GM18499 (cell line): ENCODE results near the gene LGALS7.

Source experiments
- ATAC-seq: cut with Tn5 transposase; IDR thresholded peaks from one replicate; pipeline ENCODE4 v1.9.1; 2021; ENCODE audit warnings: moderate number of reproducible peaks; ENCODE audit not compliant: insufficient read depth, unreplicated experiment

LGALS7 gene

DNA sequence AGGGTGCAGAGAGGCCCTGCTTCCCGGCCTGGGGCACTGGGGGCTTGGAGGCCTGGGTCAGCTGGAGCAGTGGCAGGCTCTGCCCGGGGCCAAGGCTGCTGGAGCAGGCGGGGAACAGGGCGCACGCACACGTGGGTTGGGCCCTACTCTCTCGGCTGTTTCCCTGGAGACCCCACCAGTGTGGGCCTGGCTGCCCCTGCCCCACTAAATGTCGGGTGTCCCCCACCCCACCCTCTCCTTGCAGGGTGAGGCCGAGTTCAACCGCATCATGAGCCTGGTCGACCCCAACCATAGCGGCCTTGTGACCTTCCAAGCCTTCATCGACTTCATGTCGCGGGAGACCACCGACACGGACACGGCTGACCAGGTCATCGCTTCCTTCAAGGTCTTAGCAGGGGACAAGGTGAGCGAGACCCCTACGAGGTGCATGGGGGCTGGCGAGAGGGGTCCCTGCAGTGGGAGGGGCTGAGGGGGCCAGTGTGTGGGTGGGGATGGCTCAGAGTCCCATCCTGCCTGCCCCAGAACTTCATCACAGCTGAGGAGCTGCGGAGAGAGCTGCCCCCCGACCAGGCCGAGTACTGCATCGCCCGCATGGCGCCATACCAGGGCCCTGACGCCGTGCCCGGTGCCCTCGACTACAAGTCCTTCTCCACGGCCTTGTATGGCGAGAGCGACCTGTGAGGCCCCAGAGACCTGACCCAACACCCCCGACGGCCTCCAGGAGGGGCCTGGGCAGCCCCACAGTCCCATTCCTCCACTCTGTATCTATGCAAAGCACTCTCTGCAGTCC lies 44.4 kb downstream of the LGALS7 start:
- no peak for ATAC-seq

DNA sequence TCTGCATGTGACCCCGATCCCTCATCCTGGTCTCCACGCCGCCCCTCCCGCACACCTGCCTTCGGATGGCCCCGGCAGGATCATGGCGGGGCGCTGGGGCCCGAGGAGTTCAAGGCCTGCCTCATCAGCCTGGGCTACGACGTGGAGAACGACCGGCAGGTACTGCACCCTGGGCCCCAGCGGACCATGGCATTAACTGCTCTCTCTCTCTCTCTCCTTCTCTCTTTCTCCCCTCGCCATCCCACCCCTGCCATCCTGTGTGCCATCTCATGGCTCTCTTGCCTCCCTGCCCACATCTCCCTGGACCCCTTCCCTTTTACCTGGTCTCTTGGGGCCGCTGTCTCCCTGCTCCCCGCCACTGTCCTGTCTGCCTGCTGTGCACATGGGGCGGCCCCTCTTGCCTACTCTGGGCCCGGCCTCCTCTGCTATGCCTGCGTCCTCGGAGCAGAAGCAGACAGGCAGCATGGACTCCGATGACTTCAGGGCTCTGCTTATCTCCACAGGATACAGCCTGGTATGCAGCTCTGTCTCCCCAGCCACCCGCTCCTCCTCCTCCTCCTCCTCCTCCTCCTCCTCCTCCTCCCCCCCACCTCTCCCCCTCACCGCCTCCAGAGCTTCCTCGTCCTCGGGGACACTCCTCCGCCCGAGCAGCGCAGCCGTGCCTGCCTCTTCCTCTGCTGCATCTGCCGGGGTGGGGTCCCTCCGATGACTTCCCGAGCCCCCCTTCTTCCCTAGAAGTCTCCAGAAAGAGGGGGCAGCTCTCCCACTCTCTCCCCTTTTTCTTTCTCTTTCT lies 45.3 kb downstream of the LGALS7 start:
- no peak for ATAC-seq

DNA sequence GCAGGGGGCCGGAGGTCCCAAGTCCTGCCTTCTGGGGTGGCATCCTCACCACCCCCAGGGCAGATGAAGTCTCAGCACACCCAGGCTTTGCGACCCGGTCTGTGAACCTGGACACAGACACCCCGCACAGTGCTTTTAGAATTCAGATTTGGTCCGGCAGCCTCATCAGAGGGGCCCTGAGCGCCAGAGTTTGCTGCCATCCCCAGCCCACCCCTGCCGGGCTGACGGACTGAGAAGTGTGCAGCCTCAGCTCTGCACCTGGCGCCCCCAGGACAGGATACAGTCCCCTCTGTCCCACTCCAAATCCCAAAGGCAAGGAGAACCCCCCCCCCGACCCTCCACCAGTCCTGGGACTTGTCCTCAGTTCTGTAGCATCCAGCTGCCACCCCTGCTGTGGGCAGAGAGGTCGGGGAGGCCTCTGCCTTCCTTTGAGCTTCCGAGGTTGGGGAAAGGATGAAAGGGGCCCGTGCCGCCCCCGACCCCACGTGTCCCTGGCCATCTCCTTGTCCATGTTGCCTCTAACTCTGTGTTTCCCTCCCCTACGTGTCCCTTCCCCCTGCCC lies 45.9 kb downstream of the LGALS7 start:
- ATAC-seq, result no peak

DNA sequence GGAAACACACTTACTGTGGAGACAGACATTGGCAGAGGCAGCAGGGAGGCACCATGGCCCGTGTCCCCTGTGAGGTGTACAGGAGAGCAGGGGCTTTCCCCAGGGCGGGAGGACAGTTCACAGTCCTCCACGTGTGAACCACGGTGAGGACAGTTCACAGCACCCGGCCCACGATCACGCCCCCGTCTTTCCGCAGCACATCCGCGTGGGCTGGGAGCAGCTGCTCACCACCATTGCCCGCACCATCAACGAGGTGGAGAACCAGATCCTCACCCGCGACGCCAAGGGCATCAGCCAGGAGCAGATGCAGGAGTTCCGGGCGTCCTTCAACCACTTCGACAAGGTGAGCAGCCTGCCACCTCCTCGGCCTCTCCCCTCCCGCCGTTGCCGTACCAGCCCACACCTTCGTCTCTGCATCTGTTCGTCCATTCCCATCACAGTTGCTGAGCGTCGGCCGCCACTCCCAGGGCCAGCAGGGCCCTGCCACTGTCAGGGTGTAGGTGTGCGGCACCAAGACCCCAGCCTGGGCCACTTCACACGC lies 46.5 kb downstream of the LGALS7 start:
- ATAC-seq, result no peak

DNA sequence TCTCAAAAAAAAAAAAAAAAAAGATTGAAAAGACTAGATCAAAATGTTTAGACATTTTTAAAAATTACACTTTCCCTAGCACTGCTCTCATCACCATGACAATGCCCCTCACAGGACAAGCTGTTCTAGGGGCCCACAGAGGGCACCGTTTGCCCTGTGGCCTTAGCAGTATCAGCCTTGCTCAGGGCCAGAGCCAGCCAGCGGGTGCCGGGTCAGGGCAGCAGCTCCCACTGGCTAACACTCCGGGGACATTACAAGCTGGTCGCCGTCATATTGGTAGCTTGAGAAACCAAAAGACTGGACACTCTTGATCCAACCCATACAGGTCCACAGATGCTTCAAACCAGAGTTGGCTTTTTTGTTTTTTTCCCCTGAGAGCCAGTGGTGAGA lies 47.0 kb downstream of the LGALS7 start:
- ATAC-seq, result no peak

DNA sequence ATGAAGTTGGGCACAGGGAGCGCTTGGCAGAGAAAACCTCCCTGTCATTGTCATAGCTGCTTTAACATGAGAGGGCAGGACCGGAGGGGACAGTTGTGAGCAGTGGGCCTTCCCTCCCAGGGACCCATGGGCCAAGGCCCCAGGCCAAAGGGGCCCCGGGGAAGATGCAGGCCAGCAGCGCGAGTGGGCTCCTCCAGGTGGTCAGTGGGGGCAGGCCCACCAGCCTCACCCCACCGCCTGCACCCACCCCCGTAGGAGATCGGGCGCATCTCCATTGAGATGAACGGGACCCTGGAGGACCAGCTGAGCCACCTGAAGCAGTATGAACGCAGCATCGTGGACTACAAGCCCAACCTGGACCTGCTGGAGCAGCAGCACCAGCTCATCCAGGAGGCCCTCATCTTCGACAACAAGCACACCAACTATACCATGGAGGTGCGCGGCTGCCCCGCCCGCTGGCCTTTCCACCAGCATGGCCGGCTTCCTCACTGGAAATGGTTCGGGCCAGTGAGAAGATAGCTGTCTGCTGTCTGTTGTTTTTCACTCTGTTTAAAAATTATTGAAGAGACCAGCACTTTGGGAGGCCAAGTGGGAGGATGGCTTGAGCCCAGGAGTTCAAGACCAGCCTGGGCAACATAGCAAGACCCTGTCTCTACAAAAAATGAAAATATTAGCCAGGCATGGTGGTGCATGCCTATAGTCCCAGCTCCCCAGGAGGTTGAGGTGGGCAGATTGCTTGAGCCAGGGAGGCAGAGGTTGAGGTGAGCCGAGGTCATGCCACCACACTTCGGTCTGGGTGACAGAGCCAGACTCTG lies 47.6 kb downstream of the LGALS7 start:
- ATAC-seq, result no peak

DNA sequence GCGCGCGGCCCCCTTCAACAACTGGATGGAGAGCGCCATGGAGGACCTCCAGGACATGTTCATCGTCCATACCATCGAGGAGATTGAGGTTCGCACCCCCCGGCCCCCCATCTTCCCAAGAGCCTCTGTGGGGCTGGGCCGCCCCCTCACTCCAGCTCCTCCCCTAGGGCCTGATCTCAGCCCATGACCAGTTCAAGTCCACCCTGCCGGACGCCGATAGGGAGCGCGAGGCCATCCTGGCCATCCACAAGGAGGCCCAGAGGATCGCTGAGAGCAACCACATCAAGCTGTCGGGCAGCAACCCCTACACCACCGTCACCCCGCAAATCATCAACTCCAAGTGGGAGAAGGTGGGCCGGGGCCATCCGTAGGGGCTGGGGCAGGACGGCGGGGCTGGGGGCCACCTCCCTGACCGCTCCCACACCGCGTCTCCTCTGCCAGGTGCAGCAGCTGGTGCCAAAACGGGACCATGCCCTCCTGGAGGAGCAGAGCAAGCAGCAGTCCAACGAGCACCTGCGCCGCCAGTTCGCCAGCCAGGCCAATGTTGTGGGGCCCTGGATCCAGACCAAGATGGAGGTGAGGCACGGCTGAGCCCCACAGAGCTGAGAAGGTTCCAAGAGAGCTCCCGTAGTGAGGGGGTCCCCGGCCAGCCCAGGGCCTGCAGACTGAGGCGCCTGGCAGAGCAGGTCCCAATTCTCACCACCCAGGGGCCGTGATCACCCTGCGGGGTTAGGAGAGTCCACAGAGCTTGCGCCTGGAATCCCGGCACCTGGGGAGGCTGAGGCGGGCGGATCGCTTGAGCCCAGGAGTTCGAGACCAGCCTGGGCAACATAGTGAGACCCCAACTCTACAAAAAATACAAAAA lies 49.1 kb downstream of the LGALS7 start:
- no peak for ATAC-seq

DNA sequence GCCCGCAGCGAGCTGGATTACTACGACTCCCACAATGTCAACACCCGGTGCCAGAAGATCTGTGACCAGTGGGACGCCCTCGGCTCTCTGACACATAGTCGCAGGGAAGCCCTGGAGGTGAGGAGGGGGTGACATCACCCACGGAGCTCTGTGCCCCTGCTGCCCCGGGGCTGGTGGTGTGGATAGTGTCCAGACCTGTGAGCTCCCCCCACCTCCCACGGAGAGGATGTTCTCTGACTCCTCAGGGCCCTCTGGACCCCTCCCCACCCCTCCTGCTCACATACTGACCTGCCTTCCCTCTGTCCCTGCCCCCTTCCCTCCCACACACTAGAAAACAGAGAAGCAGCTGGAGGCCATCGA lies 49.7 kb downstream of the LGALS7 start:
- ATAC-seq, result no peak

- ATAC-seq, result no peak
Observed at GRCh38 chr19:38722947-38723605, 50.2 kb downstream of the LGALS7 start.

GRCh38 chr19:38721979-38722773 lies 51.1 kb downstream of the LGALS7 start:
- ATAC-seq, result no peak

GRCh38 chr19:38721496-38721895 lies 51.8 kb downstream of the LGALS7 start:
- no peak for ATAC-seq
